PFSK-1 (cell line): ENCODE data around the gene BRAF.

ENCODE experiments used
- FOXP2 ChIP-seq: optimal IDR thresholded peaks from 2 replicates; pipeline ENCODE3; 2011; ENCODE audit warnings: borderline replicate concordance, control low read depth, inconsistent platforms; ENCODE audit not compliant: insufficient read depth; ENCODE audit errors: extremely low read length, extremely low read depth
- POLR2AphosphoS5 ChIP-seq: IDR thresholded peaks from 2 replicates; pipeline ENCODE4 v1.6.1; 2012; ENCODE audit warnings: low read depth, mild to moderate bottlenecking, control low read depth, low read length, moderate library complexity
- SIN3A ChIP-seq: IDR thresholded peaks from 2 replicates; pipeline ENCODE4 v1.6.1; 2012; ENCODE audit warnings: mild to moderate bottlenecking, low read length, moderate library complexity, borderline replicate concordance; ENCODE audit not compliant: insufficient read depth
- TAF1 ChIP-seq: IDR thresholded peaks from 2 replicates; pipeline ENCODE4 v1.6.1; 2012; ENCODE audit warnings: low read length, control low read depth, borderline replicate concordance; ENCODE audit not compliant: insufficient read depth
- TF ChIP-seq, protein P1 (sequence below), 2 experiments: IDR thresholded peaks; 2 replicates each; pipeline versions ENCODE4 v1.6.1 to v1.8.0; 2011 to 2012; ENCODE audit warnings: low read depth in 2 of 2, low read length in 2 of 2, control low read depth in 1 of 2, inconsistent platforms in 1 of 2, mild to moderate bottlenecking in 1 of 2, moderate library complexity in 1 of 2; ENCODE audit not compliant: insufficient read depth in 1 of 2

Gene BRAF

GRCh38 chr7:140677496-140677895 is 247.2 kb downstream of the BRAF start:
- no peak for TF ChIP-seq POLR2AphosphoS5
- TF ChIP-seq FOXP2 = no peak
- TF ChIP-seq TAF1 = no peak
- TF ChIP-seq, protein P1, sequence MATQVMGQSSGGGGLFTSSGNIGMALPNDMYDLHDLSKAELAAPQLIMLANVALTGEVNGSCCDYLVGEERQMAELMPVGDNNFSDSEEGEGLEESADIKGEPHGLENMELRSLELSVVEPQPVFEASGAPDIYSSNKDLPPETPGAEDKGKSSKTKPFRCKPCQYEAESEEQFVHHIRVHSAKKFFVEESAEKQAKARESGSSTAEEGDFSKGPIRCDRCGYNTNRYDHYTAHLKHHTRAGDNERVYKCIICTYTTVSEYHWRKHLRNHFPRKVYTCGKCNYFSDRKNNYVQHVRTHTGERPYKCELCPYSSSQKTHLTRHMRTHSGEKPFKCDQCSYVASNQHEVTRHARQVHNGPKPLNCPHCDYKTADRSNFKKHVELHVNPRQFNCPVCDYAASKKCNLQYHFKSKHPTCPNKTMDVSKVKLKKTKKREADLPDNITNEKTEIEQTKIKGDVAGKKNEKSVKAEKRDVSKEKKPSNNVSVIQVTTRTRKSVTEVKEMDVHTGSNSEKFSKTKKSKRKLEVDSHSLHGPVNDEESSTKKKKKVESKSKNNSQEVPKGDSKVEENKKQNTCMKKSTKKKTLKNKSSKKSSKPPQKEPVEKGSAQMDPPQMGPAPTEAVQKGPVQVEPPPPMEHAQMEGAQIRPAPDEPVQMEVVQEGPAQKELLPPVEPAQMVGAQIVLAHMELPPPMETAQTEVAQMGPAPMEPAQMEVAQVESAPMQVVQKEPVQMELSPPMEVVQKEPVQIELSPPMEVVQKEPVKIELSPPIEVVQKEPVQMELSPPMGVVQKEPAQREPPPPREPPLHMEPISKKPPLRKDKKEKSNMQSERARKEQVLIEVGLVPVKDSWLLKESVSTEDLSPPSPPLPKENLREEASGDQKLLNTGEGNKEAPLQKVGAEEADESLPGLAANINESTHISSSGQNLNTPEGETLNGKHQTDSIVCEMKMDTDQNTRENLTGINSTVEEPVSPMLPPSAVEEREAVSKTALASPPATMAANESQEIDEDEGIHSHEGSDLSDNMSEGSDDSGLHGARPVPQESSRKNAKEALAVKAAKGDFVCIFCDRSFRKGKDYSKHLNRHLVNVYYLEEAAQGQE (IDR thresholded peaks at IDR 0.05; ENCODE audit: insufficient read depth in 1 of 2, low read depth in 2 of 2, low read length in 2 of 2) = no peak
- TF ChIP-seq SIN3A = no peak

DNA sequence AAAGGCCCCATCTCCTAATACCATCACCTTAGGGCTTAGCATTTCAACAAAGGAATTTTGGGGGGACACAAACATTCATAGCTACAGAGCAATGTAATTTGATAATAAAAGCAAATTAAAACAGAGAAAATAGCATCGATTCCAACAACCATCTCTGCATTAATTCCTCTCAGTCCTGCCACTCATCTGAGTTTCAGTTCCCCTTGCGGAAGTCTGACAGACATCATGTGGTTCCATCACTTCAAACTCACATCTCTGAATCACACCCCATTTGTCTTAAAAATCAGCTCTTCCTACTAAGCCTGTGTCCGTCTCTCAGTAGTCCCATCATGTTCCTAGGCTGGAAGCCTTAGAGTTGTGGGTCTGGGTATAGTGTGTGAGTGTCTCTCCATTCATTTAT is 248.4 kb downstream of the BRAF start:
- TF ChIP-seq POLR2AphosphoS5 (no peak), SIN3A (no peak), FOXP2 (no peak), TAF1 (no peak)
- TF ChIP-seq, protein P1 (IDR thresholded peaks at IDR 0.05; ENCODE audit: insufficient read depth in 1 of 2, low read depth in 2 of 2, low read length in 2 of 2) = no peak

GRCh38 chr7:140675726-140676125 is 249.0 kb downstream of the BRAF start:
- TF ChIP-seq, protein P1 (IDR thresholded peaks at IDR 0.05; ENCODE audit: insufficient read depth in 1 of 2, low read depth in 2 of 2, low read length in 2 of 2) = no peak
- TF ChIP-seq POLR2AphosphoS5 = no peak
- TF ChIP-seq SIN3A = no peak
- TF ChIP-seq FOXP2 = no peak
- no peak for TF ChIP-seq TAF1

DNA sequence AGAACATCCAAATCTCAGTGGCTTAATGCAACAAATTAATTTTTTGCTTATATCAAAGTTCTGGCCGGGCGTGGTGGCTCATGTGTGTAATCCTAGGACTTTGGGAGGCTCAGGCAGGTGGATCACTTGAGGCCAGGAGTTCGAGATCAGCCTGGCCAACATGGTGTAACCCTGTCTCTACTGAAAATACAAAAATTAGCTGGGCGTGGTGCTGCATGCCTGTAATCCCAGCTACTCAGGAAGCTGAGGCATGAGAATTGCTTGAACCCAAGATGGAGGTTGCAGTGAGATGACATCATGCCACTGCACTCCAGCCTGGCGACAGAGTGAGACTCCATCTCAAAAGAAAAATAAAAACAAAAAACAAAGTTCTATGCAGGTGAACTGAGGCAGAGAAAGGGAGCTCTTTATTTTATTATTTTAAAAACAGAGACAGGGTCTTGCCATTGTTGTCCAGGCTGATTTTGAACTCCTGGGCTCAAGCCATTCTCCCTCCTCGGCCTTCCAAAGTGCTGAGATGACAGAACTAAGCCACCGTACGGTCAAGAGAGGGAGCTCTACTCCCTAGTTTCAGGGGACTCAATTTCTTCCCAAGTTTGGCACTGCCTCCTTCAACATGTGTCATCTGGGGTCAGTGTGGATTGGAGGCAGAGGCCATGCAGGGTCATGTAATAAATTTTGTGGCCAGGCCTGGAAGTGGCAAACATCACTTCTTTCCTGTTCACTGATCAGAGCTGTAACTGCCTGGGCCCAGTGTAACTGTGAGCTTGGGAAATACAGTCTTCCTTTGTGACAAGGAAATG is 249.6 kb downstream of the BRAF start:
- TF ChIP-seq SIN3A (no peak), TAF1 (no peak), FOXP2 (no peak), POLR2AphosphoS5 (no peak)
- TF ChIP-seq, protein P1 (IDR thresholded peaks at IDR 0.05; ENCODE audit: insufficient read depth in 1 of 2, low read depth in 2 of 2, low read length in 2 of 2) = no peak
